ENCODE results near the gene ELMO3. TPM values are rescaled to one million over a fixed set of nuclear protein-coding genes. Genes with fewer than 3 reads are reported as not detected.

Gene ELMO3
- total and polyA plus RNA-seq, 2 of the 13 experiments (the other 11 are each of a cell fraction or from before 2014, with no cell fraction given) = 2.6 to 4.0 TPM

GRCh38 chr16:67170168-67170948 is 28.6 kb upstream of the ELMO3 start, which contains the start of gene NOL3 (continued):
- TF ChIP-seq ATF4 (CRISPR knock-in tag; IDR thresholded peaks at IDR 0.05) = no peak
- TF ChIP-seq SMC3 (IDR thresholded peaks at IDR 0.05; ENCODE audit: low read length) = no peak
- 0 out of 2 replicates have a peak, but pooled peaks have one; percentile 13 for TF ChIP-seq ZNF572 (CRISPR knock-in tag; IDR thresholded peaks at IDR 0.05)
- TF ChIP-seq ZNF30 (CRISPR knock-in tag; IDR thresholded peaks at IDR 0.05) = no peak
- peak; percentile 43; the same call in 1 of the 2 replicates for TF ChIP-seq IKZF5 (CRISPR knock-in tag; IDR thresholded peaks at IDR 0.05)
- no peak for TF ChIP-seq ZXDC (CRISPR knock-in tag; IDR thresholded peaks at IDR 0.05)
- peak; percentile 62; the same call in 1 of the 2 replicates for TF ChIP-seq DNMT3B (CRISPR knock-in tag; conservative IDR thresholded peaks at IDR 0.05)
- TF ChIP-seq ZNF530 (CRISPR knock-in tag; IDR thresholded peaks at IDR 0.05; ENCODE audit: low read depth) = no peak
- no peak for TF ChIP-seq TOE1 (CRISPR knock-in tag; IDR thresholded peaks at IDR 0.05)
- TF ChIP-seq ZSCAN25 (CRISPR knock-in tag; IDR thresholded peaks at IDR 0.05) = 0 out of 2 replicates have a peak, but pooled peaks have one; percentile 29
- no peak for TF ChIP-seq MNT (IDR thresholded peaks at IDR 0.05)
- peak; percentile 62 for TF ChIP-seq ZNF547 (CRISPR knock-in tag; IDR thresholded peaks at IDR 0.05)
- TF ChIP-seq ZNF383 (CRISPR knock-in tag; IDR thresholded peaks at IDR 0.05; ENCODE audit: borderline replicate concordance) = no peak
- no peak; the same call in none of the 2 replicates for TF ChIP-seq HDAC2 (CRISPR knock-in tag; IDR thresholded peaks at IDR 0.05)
- TF ChIP-seq ZNF205 (CRISPR knock-in tag; IDR thresholded peaks at IDR 0.05) = no peak; the same call in 1 of the 2 replicates
- no peak for TF ChIP-seq ZNF549 (CRISPR knock-in tag; IDR thresholded peaks at IDR 0.05)
- no peak for TF ChIP-seq ZNF224 (CRISPR knock-in tag; IDR thresholded peaks at IDR 0.05)
- TF ChIP-seq ZNF101 (CRISPR knock-in tag; IDR thresholded peaks at IDR 0.05; ENCODE audit: borderline replicate concordance, low read depth) = no peak
- TF ChIP-seq KLF16 (CRISPR knock-in tag; IDR thresholded peaks at IDR 0.05) = peak in 1 of 2 experiments; percentile 48; a peak in 2 of 4 replicates
- TF ChIP-seq ZFP36L1 (CRISPR knock-in tag; IDR thresholded peaks at IDR 0.05) = peak; percentile 54; the same call in 1 of the 2 replicates
- no peak for TF ChIP-seq ZNF367 (CRISPR knock-in tag; IDR thresholded peaks at IDR 0.05; ENCODE audit: borderline replicate concordance)
- no peak for TF ChIP-seq CHD4 (IDR thresholded peaks at IDR 0.05; ENCODE audit: borderline replicate concordance, low read length)
- no peak for TF ChIP-seq ZNF724P (CRISPR knock-in tag; IDR thresholded peaks at IDR 0.05; ENCODE audit: borderline replicate concordance)
- TF ChIP-seq ZNF451 (CRISPR knock-in tag; IDR thresholded peaks at IDR 0.05) = peak; percentile 42; the same call in 1 of the 2 replicates

Data from HepG2 (cell line).